GM19452 (cell line): Measurements from ENCODE around the gene MOGAT3.

Experiments
- ATAC-seq: cut with Tn5 transposase; IDR thresholded peaks from one replicate; pipeline ENCODE4 v1.9.1; 2021; ENCODE audit not compliant: unreplicated experiment

Gene MOGAT3

DNA sequence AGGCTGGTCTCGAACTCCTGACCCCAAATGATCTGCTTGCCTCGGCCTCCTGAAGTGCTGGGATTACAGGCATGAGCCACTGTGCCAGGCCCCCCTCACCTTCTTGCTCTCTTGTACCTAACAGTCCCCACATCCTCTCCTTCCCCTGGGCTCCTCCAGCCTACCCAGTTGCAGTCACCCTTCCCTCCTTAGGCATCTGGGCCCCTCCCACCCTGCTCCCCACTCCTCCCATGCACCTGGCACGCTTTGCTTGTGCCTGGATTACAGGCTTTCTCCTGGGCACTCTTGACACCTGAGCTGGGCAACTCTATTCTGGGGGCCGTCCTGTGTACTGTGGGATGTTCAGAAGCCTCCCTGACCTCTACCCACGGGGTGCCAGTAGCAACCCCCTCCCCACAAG is 33.8 kb upstream of the MOGAT3 start:
- no peak for ATAC-seq

DNA sequence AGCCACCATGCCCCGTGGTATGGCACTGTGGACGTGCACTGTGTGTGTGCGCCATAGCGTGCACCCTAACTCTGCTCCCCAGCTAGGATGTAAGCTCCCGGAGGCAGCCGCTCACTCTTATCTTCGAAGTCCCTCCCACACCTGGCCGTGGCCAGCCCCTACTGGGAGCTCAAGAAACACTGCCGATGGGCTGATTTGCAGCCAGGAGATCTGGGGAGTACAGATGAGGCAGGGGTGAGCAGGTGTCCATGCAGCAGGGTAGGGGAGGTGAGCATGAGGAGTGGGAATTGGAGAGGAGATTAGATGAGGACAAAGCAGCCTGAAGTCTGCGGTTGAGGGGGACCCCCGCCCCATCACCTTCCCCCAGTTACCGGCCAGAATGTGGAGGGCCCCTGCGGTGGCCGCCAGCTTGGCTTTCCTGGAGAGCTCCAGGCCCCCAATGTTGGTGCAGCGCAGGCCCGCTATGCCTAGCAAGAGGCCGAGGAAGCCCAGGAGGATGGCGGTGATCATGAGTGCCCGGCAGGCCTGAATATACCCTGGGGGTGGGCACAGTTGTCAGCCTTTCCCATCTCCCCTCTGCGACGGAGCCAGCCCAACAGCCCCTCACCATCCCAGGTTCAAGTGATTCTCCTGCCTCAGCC is 33.2 kb upstream of the MOGAT3 start:
- no peak for ATAC-seq

DNA sequence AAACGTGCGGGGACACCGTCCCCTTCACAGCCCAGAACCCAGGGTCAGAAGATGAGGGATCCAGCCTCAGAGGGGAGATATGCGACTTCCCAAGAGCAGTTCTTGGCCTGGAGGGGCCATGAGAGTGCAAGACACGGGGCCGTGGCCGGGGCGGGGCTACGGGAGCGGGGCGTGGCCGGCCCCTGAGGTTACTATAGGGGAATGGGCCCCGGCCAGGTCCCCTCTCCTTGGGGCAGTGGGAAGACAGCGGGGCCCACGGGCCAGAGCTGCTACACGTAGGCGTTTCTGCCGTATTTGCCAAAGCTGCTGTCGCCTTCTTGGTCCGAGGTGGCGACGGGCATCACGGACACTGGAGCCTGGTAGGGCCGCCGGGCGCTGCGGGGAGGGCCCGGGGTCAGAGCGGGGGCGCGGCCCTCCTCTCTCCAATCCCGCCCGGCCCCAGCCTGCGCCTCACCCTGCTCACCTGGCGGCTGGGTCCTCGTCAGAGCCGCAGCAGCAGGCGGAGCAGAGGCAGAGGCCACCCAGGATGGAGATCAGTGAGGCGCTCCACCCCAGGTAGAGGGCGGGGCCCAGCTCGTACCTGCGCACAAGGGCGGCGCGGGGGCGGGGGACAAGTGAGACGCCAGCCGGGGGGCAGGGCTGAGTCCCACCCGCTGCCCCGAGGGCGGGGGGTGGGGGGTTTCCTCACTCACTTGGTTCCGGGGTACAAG is 31.5 kb upstream of the MOGAT3 start:
- ATAC-seq, result no peak

DNA sequence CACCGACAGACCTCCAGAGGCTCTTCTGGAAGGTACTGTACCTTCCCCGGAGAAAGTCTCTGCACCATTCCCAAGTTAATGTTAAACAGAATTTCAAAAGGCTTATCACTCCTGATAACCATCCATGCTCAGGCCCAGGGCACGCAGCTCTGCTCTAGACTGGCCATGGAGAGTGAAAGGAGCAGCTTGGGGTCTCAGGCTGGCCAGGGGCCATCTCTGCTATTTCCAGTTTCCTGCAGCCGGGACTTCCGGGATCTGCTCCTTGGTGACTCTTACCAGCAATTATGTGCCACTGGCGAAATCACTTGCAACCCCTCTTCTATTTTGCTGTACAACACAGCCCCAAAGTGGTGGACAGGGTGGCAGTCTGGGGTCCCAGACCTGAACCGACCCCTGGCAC is 30.8 kb upstream of the MOGAT3 start:
- ATAC-seq, result no peak

DNA sequence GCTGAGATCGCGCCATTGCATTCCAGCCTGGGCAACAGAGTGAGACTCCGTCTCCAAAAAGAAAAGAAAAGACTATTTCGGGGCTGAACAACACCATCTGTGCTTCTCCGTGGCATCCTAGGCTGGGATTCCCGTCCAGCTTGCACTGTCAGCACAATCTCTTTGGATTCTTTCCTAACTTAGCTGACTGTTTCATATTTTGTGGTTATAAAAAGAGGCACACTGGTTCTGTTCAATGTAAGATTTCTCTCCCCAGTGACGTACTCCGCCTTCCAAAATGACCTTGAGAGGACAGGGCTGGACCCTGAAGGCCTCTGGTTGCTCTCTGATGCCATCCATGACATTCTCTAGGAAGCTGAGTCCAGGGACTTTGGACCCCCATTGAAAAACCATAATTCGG is 25.9 kb upstream of the MOGAT3 start:
- no peak for ATAC-seq

DNA sequence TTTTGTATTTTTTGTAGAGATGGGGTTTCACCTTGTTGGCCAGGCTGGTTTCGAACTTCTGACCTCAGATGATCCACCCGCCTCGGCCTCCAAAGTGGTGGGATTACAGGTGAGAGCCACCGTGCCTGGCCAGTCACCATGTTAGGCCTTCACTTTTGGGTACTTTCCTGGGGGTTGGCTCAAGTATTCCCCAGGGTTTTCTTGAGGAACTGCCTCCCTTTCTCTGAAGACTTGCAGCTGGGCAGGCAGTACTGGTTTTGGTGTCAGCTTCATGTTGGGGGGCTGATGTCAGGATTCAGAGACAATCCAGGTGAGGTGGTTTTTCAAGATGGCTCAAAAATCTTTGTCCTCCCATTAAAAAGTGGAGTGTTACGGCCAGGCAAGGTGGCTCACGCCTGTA is 24.8 kb upstream of the MOGAT3 start:
- no peak for ATAC-seq

DNA sequence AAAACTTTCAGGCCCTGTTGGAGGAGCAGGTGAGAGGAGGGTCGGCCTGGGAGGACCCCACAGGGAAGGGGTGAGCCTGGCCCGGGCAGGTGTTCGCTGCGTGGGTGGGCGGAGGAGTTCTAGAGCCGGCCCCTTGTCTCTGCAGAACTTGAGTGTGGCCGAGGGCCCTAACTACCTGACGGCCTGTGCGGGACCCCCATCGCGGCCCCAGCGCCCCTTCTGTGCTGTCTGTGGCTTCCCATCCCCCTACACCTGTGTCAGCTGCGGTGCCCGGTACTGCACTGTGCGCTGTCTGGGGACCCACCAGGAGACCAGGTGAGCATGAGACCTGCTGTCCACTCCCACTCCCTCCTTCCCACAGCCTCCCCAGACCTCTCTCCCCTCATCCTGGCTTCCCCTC is 22.7 kb upstream of the MOGAT3 start:
- no peak for ATAC-seq

DNA sequence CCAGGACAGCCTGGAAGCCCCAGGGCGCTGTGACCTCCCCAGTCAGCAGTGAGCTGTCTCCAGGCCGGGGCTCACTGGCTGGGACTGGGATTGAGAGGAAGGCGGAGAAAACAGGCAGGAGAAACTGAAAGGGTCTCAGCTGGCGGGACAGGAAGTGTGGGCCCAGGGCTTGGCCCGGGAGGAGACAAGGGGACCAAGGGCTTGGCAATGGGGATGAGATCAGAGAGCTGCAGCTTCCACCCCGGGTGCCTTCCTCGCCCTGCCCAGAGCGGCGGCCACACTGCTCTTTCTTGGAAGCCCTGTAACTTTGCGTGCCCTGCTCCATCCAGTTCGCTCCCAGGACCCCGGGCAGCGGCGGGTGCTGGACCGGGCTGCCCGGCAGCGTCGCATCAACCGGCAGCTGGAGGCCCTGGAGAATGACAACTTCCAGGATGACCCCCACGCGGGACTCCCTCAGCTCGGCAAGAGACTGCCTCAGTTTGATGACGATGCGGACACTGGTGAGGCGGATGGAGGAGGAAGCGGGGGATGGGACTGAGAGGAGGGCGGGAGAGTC is 21.5 kb upstream of the MOGAT3 start:
- ATAC-seq, result no peak

DNA sequence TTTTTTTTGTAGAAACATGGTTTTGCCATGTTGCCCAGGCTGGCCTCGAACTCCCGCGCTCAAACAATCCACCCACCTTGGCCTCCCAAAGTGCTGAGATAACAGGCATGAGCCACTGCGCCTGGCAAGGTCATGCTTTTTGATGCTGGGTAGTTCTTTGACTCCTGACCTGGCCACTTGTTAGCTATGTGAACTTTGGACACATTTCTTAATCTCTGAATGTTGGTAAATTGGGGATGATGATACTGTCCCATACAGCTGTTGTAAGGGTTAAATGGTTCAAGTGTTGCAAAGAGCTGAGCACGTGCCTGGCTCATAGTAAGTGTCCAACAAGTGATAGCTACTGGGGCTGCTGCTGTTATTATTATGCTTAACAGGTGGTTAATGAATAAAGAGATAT is 19.5 kb upstream of the MOGAT3 start:
- no peak for ATAC-seq

DNA sequence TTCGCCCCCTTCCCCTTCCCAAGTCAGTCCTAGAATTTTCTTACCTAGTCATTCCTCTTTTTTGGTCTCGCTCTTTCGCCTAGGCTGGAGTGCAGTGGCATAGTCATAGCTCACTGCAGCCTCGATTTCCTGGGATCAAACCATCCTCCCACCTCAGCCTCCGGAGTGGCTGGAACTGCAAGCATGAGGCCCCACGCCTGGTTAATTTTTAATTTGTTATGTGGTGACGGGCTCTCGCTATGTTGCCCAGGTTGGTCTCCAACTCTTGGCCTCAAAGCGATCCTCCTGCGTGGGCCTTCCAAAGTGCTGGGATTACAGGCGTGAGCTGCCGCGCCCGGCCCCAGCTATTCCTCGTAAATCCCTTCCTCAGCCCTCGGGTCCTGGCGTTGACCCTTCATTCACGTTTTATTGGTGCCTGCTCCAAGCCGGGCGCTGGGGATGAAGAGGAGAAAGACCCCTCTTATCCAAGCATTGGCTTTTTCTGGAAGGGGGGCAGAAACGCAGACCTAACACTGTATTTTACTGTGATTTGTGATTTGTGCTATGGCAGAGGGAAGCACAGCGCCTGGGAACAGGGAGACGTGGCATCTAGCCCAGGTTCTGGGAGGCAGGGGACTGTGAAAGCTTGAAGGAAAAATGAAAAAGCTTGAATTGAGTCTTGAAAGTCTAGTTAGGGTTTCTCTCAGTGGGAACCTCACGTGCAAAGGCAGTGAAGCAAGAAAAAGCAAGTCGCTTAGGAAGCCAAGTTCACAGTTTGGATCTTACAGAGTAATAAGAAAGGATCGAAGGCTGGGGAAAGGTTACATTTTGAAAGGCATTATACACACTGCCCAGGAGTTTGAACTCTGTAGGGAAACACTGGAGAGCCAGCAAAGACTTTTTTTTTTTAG is 17.6 kb upstream of the MOGAT3 start:
- no peak for ATAC-seq

DNA sequence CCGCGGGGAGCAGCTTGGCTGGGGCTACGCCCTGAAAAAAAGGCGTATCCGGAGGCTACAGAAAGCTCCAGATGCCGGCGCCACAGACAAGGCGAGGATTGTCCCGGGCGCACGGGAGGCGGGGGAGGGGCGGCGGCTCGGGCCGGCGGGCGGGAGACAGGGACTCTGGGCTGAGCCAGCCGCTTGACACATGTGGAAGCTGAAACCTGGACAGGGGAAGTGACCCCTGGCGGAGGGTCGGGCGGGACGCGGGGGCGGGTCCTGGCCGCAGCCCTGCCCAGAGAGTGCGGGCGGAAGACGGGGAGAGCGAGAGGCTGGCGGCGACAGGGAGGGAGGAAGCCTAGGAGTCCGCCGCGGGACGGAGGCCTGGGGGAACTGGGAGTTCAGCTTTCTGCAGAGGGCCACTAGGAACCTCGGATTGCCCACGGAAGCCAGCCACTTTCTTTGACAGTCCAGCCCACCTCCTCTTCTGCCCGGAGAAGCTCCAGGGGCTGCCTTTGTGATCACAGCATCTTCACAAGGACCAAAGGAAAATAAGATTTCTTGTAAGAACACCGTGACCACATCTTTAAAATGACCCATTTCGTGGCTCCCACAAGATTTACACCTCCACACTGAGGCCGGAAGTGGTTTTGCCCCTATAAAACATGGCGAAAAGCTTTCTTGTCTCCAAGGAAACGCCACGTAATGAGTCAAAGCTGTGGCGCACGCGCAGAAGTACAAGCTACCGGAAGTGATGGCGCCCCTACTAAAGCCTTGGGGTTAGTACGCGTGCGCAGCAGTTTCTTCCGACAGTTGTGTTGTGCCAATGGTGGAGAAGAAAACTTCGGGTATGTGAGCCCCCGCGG is 16.8 kb upstream of the MOGAT3 start, which contains the start of the genes PLOD3 and ZNHIT1:
PLOD3 (minus strand) TSS at position 194 of the 848 bp plus-strand sequence. CDS start 307 bp downstream, outside the sequence.
ZNHIT1 (plus strand) TSS at position 778 of the 848 bp plus-strand sequence; CDS start at position 809, 31 bp downstream.
- ATAC-seq, result peak; percentile 58

DNA sequence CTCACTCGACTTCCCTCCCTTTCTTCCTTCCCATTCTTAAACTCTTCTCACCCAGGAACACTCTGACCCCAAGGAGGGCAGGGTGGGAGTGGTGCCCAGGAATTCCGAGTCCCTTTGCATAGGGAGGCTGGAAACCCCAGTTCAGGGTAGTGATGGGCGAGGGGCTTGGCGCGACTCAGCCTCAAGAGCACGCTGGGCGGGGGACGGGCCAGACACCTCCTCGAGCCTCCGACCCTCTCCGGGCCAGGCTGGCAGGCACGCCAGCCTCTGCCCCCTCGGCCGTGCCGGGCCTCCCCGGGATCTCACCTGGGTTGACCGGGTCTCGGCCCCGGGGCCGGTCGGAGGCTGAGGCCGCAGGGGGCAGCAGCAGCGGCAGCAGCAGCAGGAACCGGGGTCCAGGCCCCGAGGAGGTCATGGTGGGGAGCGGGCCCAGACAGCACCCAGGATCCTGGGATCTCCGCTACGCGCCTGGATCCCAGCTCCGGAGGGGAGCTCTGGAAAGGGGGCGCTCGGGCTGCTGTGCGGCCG is 16.1 kb upstream of the MOGAT3 start:
- peak; percentile 30 for ATAC-seq

DNA sequence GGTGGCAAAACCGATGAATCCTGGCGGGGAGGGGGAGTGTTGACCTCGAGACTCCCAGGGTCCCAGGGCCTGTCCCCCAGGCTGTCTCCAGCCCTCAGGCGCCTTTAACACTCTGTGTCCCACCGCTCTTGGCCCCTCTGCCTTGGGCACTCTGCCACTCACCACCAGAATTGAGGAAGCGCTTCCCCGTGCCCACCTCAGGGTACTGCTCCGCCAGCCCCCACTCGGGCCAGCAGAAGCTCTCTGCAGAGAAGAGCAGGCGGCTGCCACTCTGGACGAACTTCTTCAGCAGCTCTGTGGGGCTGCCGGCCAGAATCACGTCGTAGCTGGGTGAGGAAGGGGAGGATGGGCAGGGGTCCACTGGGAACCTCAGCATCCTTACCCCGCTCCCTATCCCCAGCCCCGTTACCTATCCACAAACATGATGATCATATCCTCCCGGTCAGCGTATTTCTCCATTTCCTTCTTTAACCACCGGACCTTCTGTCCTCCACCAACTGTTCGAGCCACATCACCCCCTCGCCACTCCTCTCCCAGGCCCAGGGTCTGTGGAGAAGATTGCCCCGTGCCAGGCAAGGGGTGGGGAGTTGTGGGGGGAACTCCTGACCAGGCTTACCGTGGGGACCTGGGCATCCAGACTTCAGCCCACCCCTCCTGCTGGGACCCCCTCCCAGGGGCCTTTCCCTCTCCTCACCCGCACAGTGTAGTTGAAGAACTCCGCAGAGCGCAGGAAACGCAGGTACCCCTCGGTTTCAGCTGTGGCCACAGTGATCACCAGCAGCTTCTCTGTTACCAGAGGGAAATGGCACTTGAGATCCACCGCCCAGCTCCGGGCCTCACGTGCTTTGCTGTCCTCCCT is 15.4 kb upstream of the MOGAT3 start:
- no peak for ATAC-seq

DNA sequence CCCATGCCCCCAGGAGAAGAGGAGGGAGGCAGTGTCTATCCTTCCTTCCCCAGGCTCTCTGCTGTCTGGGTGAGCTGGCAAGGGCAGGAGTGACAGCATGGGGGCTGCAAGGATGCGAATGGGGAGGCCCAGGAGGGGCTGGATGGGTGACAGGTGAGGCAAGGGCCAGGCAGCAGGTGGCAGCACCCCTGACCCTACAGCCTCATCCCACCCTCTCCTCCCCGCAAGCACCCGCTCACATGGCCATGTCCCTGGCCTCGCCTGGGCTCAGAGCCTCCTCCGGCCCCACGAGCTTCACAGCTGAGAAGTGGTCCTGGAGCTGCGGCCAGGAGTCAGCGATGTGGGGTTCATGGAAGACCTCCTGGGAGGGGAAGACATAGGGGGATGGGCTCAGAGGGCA is 11.2 kb upstream of the MOGAT3 start:
- ATAC-seq, result no peak

DNA sequence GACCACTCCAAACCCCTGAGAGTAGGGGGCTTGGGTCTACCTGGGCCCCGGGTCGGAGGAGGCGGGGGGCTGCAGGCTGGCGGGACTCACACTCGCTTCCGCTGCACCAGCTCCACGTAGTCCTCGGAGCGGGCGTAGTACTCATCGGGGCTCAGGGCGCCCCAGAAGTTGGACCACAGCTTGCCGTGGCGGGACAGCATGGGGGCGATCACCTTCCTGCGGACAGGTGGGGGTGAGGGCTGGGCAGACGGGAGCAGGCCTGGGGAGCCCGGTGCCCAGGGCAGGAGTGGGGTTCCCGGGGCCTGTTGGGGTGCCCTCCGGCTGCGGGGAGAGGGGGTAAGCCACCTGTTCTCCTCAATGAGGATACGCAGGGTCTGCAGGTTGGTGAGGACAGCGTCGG is 10.7 kb upstream of the MOGAT3 start:
- no peak for ATAC-seq

DNA sequence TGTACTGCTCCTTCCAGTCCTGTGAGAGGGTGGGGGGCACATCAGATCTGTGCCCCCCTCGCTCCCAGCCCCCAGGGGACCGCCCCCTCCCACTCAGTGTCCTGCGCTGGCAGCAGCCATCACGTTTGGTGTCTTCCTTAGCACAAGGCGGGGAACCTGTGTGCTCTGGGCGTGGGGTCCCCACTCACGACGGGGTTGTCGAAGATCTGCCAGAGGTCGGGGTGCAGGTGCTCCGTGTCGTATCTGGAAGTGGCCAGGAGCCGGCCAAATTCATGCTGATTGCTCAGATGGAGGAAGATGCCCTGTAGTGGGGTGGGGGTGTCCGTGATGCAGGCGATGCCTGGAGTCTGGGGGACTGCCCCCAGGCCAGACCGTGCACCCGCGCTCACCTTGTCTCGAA is 9.3 kb upstream of the MOGAT3 start:
- ATAC-seq, result no peak

DNA sequence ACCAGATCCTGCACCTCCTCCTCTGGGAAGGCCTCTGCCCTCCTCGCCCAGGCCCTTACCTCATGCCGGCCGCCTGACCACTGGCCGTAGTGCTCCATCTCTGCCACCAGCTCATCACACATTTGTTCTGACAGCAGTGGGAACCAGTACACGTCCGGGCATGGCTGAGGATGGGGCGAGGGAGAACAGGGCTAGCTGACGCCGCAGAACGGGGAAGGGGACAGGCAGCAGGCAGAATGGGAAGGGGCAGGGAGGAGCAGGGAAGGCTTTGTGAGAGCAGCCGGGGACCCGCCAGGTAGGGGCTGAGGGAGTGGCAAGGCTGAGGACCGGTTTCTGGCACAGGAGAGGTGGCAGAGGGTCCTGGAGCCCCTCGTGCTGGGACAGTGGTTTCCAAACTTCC is 8.0 kb upstream of the MOGAT3 start:
- no peak for ATAC-seq

DNA sequence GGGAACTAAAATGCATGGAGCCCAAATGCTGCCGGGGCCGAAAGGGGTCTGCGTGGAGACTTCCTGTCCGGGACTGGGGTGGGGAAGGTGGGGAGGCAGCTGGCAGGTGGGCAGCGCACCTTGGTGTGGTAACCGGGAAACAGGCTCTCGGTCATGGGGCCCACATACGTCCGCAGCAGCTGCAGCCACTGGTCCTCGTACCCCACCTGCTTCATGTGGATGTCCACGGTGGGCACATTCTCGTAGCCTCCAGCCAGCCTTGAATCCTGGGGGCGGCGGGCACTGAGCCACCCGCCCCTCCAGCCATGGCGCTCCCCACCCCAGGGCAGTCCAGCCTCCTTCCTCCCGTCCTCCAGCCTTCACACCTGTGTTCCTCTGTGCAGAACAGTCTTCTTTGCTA is 6.6 kb upstream of the MOGAT3 start:
- no peak for ATAC-seq

DNA sequence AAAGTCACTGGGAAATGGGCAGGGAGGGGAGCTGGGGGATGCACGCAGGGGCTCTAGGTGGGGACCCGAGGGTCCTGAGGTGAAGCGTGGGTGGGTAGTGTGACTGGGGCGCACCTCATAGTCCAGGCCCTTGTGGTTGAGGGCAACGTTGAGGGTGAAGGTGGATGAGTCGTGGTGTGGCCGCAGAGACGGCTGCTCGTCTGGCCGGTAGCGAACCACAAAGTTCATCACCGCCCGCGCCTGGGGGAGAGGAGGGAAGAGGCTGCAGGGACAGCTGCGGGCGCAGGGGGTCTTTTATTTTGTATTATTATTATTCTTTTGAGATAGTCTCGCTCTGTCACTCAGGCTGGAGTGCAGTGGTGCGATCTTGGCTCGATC is 5.8 kb upstream of the MOGAT3 start:
- ATAC-seq, result no peak
